ENCODE results near the gene EYA4.

DNA sequence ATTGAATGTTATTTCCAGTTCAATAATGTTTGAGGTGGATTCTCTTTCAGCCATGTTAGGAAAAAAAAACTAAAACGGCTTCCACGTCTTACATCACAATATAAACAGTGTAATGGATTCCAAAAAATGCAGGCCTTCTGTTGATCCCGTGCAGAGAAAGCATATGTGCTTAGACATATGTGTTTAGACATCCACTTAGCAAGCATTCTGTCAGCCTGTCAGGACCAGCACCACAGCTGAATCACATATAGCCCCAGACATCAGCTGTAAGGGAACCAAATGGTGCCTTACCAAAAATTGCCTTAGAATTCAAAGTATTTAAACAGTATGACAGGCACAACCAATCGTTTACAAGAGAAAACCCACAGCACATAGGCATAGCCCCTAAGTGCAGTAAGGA, 304.9 kb downstream of the EYA4 start:
- TF ChIP-seq, protein P1, sequence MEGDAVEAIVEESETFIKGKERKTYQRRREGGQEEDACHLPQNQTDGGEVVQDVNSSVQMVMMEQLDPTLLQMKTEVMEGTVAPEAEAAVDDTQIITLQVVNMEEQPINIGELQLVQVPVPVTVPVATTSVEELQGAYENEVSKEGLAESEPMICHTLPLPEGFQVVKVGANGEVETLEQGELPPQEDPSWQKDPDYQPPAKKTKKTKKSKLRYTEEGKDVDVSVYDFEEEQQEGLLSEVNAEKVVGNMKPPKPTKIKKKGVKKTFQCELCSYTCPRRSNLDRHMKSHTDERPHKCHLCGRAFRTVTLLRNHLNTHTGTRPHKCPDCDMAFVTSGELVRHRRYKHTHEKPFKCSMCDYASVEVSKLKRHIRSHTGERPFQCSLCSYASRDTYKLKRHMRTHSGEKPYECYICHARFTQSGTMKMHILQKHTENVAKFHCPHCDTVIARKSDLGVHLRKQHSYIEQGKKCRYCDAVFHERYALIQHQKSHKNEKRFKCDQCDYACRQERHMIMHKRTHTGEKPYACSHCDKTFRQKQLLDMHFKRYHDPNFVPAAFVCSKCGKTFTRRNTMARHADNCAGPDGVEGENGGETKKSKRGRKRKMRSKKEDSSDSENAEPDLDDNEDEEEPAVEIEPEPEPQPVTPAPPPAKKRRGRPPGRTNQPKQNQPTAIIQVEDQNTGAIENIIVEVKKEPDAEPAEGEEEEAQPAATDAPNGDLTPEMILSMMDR (IDR thresholded peaks at IDR 0.05; ENCODE audit: extremely low read depth in 1 of 2, insufficient read depth in 1 of 2, low read depth in 1 of 2, low read length in 2 of 2) = no peak
- TF ChIP-seq FOS (IDR thresholded peaks at IDR 0.05; ENCODE audit: borderline replicate concordance, insufficient read depth, low read length) (no peak), EZH2 (IDR thresholded peaks at IDR 0.05; ENCODE audit: borderline replicate concordance, low read depth, low read length, severe bottlenecking) (no peak), POLR2AphosphoS5 (IDR thresholded peaks at IDR 0.05; ENCODE audit: insufficient read depth, low read depth, low read length) (no peak), POLR2A (IDR thresholded peaks at IDR 0.05; ENCODE audit: low read depth, low read length) (no peak), MYC (IDR thresholded peaks at IDR 0.05; ENCODE audit: low read depth, low read length) (no peak), MAX (IDR thresholded peaks at IDR 0.05; ENCODE audit: insufficient read depth, insufficient read length) (no peak), JUN (IDR thresholded peaks at IDR 0.05; ENCODE audit: borderline replicate concordance, insufficient read depth, insufficient read length, low read depth) (no peak)
